IPS-NIHi11 (cell line): ENCODE data around the gene GHR.

ENCODE experiments used
- DNase-seq: peaks from one replicate; pipeline ENCODE4 v3.0.0; 2012; ENCODE audit warnings: mixed read lengths, low spot score

The GHR gene

DNA sequence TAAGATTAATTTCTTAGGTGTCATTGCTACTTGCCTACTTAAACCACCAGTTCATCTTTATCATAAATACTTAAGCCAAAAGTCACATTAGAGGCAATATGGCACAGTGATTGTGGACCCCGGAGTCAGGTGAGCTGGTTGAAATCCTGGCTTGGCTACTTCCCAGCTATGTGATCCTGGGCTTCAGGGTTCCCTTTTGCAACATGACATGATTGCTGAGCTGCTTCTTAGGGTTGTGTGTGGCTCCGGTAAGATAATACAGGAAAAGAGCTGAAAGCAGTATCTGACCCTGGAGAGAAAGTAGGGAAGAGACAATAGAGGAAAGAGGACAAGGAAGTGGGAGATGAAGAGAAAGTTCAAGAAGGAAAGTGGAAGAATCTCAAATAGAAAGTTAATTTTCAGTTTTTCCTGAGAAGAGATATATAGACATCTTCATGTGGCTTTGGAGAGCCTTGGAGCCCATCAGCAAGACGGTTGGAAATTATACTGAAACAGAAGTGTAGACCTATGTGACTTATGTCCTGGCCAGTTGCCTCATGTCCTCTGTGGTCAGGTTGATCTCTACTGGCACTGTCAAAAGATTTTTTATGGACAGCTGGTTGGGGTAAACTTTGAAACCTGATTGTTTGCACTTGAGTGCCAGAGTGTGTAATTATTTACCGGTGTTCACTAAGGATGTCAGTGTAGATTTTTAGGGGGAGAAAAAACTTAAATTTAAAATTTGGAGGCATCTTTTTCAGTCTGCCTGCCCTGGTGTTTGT is 93.2 kb downstream of the GHR start:
- DNase-seq = no peak

GRCh38 chr5:42517164-42517563 is 93.9 kb downstream of the GHR start:
- no peak for DNase-seq

DNA sequence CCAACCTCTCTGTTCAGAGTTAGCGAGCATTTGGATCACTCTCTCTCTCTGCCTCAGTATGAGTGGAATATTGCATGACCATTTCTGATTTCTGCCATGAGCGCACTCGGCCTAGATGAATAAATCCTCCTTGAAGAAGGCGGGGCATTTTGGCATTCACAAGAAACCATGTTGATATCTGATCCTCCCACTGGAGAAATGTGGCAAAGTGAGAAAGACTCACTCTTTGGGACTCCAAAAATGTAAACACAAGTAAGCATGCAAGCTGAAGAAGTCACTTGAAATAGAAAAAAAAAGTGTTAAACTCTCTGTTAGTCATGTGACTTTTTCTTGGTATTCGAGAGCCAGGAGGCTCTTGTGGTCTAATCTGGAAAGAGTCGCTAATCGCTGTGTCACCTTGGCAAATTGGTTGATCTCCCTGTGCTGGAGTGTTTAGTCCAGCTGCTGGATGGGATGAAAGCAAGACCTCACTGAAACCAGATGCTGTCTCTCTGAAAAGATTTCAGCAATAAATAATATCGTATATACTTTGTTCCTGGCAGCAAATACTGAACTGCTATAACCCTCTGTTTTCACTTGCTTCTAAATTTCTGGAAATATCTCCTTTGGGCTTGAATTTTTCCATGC is 95.5 kb downstream of the GHR start:
- no peak for DNase-seq

GRCh38 chr5:42520203-42520602 is 97.0 kb downstream of the GHR start:
- DNase-seq = no peak

- DNase-seq = no peak
Measured at GRCh38 chr5:42520957-42521356, 97.7 kb downstream of the GHR start.

GRCh38 chr5:42521406-42521805 is 98.2 kb downstream of the GHR start:
- DNase-seq = no peak

- no peak for DNase-seq
Measured at GRCh38 chr5:42522783-42523182, 99.5 kb downstream of the GHR start.

DNA sequence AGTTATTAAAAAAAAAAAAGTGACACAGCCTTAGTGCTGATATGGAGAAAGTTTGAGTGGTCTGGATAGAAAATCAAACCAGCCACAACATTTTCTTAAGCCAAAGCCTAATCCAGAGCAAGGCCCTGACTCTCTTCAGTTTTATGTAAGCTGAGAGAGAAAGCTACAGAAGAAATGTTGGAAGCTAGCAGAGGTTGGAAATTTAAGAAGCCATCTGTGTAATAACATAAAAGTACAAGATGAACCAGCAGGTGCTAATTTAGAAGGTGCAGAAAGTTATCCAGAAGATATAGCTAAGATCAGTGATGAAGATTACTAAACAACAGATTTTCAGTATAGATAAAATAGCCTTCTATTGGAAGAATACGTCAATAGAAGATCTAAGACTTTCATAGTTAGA is 102.9 kb downstream of the GHR start:
- no peak for DNase-seq

- no peak for DNase-seq
Measured at GRCh38 chr5:42531611-42532010, 108.4 kb downstream of the GHR start.

DNA sequence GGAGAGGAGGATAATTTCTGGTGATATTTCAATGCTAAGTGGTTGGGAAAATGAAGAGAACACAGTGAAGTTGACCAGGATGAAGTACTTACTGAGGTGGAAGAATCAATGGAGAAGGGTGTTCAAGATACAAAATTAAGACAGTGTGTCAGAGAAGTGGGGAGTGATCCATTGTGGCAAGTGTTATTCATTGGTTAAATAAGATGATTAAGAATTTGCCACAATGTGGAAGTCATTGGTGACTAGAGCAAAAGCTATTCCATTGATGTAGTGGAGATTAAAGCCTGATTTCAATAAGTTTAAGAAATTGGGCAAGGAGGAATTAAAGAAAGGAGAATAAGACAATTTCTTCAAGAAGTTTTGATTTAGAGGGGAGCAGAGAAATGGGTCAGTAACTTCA is 118.9 kb downstream of the GHR start:
- no peak for DNase-seq

DNA sequence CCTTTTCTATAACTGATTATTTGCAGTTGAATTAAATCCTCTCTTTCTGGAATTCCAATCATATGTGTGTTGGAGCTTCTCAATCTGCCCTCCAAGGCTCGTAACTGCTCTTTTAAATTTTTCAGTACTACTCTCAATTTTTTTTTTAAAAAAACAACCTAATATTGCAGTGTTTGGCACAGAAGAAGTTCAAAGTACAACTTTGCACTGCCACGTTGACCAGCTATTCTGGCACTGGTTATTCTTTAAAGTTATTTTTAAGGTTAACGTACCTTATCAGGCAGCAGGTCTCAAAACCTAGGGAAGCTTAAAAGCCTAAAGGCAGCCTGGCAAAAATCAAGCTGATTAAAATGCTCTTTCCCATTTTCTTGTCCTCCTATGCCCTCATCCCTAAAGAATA is 120.5 kb downstream of the GHR start:
- no peak for DNase-seq

DNA sequence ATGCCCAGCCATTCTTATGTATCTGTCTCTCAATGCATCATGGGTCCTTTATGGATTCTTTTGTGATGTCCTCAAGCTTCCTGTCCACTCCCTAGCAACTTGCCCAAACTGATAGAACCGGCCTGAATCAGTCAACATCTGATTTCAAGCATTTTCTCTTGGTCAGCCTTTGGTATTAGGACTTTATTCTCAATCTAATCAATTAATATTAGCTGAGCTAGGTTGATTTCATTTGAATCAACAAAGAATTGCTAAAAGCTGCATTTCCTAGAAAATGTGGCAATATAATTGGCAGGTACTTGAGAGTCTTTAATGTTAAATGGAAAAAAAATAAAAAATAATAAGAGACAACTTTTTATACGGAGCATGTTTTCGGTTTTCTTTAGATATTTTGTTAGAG is 121.8 kb downstream of the GHR start:
- DNase-seq = no peak

DNA sequence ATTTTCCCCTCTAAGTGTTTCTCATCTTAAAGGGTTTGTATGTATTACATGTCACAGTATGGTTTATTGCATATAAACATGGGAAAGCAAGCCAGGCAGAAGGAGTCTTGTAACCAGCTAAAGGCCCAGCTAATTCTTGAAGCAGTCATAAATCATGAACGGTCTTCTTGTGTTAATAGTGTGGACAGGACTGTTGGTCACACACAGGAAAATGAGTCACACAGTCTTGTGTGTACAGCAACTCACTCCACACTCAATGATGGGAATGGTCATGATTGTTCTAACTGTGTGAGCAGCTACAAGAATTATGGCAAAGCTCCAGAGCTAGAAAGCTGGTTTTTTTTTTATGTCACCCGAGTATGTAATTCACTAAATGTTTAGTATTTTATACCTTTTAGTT is 123.9 kb downstream of the GHR start:
- DNase-seq = no peak

- DNase-seq = no peak
Measured at GRCh38 chr5:42547894-42548293, 124.7 kb downstream of the GHR start.

DNA sequence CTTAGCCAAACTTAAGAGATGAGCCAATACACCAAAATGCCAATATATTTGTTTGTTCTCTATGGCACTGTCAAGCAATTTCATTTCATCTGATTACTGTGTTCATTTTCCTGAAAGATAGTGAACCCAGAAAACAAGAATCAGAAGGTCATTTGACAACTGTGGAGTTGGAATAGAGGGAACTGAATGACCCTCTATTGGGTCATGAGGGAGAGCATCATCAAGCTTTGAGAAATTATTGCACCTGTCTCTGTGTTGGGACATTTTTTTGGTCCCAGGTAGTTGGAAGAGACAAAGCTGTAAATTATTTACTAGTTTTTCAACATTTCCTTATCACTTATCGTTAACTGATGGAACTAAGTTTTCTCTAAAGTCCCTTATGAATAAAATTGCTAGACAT is 129.4 kb downstream of the GHR start:
- DNase-seq = no peak

DNA sequence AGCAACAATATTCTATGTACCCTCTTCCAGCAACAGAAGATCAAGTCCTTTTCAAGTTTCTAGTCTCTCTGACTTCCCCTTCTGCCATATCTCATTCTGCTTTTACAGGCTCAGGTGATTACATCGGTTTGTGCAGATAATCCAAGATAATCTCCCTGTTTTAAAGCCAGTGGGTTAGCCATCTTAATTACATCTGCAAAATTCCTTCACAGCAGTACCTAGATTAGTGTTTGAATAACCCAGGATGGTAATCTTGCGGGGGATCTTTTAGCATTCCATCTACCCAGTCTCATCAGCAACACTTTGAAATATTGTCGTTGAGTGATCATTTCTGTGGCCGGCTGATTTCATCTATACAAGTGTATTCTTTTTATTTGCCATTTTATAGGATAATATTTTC is 130.2 kb downstream of the GHR start:
- no peak for DNase-seq

GRCh38 chr5:42555010-42555409 is 131.8 kb downstream of the GHR start:
- no peak for DNase-seq

GRCh38 chr5:42555797-42556196 is 132.6 kb downstream of the GHR start:
- no peak for DNase-seq

DNA sequence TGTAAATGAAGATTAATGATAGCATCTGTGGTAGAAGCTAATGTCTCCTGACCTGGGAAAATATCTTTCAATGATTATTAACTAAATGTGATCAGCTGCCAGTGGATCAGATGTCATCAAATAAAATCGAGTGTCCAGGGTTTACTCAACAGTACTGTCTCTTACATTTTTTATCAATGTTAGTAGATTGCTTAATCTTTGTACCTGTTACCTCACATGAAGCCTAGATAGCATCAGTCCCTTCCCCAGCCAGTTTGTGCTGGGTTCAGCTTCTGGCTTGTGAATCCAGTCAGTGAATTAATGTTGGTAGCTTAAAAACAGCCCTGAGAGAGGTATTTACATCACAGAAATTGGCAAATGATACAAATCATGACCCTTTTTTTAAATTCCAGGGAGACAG is 134.4 kb downstream of the GHR start:
- no peak for DNase-seq

DNA sequence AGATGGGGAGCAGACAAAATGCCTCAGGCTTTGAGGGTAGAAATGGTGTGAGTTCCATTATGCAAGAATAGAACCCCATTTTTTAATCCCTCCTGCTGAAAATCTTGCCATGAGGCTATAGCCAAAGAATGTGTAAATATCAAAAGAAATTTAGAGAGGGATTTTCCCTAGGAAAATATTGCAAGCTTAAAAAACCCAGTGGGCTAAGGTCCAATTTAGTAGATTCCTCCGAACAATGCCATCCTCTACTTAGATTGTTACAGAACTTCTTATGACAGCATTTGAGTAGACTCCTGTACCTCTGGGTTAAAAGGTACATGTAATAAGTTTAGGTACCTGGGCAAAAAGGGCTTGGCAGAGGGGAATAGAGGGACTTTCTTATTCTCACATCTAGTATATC is 138.4 kb downstream of the GHR start:
- DNase-seq = no peak

DNA sequence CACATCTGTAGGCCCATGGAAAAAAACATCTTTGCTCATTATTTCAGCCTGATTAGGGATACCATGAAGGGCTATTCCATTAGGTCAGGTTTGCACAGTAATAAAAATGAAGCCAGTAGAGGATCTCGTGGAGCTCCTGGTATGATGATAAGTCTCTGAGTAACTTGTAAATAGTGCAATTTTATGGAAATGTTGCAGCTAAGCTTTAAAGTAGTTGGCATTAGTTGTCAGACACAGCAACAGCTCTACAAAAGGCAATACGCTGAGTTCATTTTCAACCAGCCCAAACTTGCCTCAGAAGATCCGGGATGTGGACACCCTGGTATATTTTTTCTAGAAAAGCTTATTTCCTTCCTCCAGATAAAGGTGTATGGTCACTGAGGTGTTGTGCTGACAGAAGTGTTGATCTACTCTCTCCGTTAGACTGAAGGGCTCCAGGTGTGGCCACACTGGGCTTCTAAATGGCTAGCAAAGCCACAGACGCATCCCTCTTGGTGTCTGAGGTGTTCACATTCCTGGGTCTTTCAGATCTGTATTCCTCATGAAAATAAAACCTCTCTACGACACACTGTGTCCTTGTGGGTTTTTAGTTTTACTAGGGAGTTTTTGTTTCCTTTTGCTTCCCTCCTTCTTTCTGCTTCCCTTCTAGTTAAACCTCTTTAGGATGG is 141.6 kb downstream of the GHR start:
- DNase-seq = no peak

DNA sequence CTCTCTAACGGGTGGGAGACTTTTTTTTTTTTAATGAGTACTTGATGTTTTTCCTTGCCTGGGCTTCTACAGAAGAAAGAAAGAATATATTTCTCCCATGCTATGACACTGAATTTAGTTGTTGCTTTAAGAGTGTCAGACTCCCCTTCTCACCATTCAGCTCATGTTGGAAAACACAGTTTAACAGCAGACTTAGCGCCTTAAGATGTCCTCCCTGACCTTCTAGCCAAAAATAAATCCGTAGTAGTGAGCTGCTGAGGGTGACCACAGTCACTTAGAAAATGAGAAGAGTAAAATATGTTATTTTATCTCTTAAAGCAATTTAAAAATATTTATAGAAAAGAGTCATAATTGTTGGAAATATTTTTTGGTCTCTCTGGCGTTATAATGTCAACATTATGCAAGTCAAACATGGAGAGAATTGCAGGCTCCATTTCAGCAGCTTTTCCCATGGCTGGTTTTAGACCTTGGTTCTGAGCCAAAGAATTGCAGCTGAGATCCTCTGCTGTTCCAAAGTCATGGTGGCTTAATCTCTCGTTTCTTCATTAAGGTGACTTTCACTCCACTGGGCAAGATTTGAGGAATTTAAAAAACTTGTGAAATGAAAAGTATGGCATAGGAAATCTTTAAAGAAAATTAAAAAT is 143.5 kb downstream of the GHR start:
- DNase-seq = no peak

DNA sequence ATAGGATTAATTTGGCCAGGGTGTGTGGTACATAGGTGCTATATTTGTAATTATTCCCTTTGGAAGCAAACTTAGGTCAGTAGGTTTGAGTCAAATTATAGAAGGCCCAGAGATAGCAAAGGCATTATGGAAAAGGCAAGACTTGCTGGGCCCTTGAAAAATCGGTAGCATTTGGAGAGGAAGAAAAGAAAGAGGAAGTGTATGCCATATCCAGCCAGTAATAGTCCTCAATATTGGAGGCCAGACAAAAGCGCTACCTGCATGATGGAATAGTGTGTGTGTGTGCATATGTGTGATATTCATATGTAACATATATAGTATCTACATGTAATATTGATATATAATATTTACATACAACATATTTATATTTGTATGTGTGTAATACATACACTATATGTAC is 146.1 kb downstream of the GHR start:
- no peak for DNase-seq
